ENCODE data around the gene DMD.

DMD gene

GRCh38 chrX:31201503-31201902, 2009.8 kb downstream of the DMD start:
- no peak for DNase-seq

- no peak for DNase-seq
Measured at GRCh38 chrX:31200430-31200829, 2010.9 kb downstream of the DMD start.

GRCh38 chrX:31199840-31200114, 2011.6 kb downstream of the DMD start:
- no peak for DNase-seq

- DNase-seq = no peak
Measured at GRCh38 chrX:31199056-31199839, 2012.1 kb downstream of the DMD start.

GRCh38 chrX:31190221-31190975, 2021.0 kb downstream of the DMD start:
- DNase-seq = peak; percentile 3

GRCh38 chrX:31186693-31187338, 2024.5 kb downstream of the DMD start:
- DNase-seq = no peak

- no peak for DNase-seq
Measured at GRCh38 chrX:31185884-31186283, 2025.5 kb downstream of the DMD start.

- DNase-seq = no peak
Measured at GRCh38 chrX:31181377-31182000, 2029.9 kb downstream of the DMD start.

GRCh38 chrX:31179203-31179602, 2032.1 kb downstream of the DMD start:
- no peak for DNase-seq

- DNase-seq = no peak
Measured at GRCh38 chrX:31178769-31179125, 2032.6 kb downstream of the DMD start.

GRCh38 chrX:31178064-31178768, 2033.1 kb downstream of the DMD start:
- DNase-seq = no peak

- DNase-seq = no peak
Measured at GRCh38 chrX:31170792-31171191, 2040.6 kb downstream of the DMD start.

- no peak for DNase-seq
Measured at GRCh38 chrX:31168551-31168950, 2042.8 kb downstream of the DMD start.

- DNase-seq = no peak
Measured at GRCh38 chrX:31166832-31167231, 2044.5 kb downstream of the DMD start.

- no peak for DNase-seq
Measured at GRCh38 chrX:31166416-31166815, 2044.9 kb downstream of the DMD start.

- no peak for DNase-seq
Measured at GRCh38 chrX:31165241-31166035, 2045.9 kb downstream of the DMD start.

GRCh38 chrX:31154946-31155345, 2056.4 kb downstream of the DMD start:
- DNase-seq = no peak

GRCh38 chrX:31153475-31154047, 2057.8 kb downstream of the DMD start:
- no peak for DNase-seq

- DNase-seq = no peak
Measured at GRCh38 chrX:31147175-31147574, 2064.2 kb downstream of the DMD start.

GRCh38 chrX:31139961-31140360, 2071.4 kb downstream of the DMD start:
- no peak for DNase-seq

- DNase-seq = no peak
Measured at GRCh38 chrX:31138124-31138523, 2073.2 kb downstream of the DMD start.

GRCh38 chrX:31136144-31136611, 2075.2 kb downstream of the DMD start:
- DNase-seq = no peak

All from NCI-H82 (cell line).